ENCODE results near the gene PRDM8.

DNA sequence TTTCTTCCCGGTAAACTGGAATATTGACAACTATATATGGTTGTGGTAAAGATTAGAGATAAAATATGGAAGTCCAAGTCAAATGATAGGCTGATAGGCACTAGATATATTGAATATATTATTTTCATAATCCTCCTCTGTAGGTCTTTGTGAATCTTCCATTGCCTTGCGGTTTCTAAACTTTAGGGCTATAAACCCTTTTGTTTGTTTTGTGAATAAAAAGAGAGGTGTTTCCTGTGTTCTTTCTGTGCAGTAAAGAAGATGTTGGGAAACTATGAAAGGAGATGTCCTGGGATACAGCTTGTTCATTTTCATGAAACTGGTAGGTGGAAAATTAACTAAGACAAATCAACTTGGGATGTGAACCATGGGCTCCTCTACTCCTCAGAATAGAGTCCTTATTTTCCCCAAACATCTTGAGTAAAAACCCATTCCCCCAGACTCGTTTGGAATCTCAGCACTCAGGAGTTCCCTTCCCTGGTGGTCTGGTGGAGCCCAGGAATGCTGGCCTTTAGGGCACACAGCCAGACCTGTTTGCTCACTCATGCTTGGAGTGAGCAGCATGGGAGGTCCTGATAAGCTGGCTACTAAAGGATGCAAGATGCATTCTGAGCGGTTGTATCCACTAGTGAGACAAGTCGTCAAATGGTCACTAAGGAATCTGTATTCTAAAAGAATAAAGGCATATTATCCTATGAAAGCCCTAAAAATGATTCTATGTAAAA lies 22.2 kb downstream of the PRDM8 start:
- TF ChIP-seq, protein P1, sequence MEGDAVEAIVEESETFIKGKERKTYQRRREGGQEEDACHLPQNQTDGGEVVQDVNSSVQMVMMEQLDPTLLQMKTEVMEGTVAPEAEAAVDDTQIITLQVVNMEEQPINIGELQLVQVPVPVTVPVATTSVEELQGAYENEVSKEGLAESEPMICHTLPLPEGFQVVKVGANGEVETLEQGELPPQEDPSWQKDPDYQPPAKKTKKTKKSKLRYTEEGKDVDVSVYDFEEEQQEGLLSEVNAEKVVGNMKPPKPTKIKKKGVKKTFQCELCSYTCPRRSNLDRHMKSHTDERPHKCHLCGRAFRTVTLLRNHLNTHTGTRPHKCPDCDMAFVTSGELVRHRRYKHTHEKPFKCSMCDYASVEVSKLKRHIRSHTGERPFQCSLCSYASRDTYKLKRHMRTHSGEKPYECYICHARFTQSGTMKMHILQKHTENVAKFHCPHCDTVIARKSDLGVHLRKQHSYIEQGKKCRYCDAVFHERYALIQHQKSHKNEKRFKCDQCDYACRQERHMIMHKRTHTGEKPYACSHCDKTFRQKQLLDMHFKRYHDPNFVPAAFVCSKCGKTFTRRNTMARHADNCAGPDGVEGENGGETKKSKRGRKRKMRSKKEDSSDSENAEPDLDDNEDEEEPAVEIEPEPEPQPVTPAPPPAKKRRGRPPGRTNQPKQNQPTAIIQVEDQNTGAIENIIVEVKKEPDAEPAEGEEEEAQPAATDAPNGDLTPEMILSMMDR (IDR thresholded peaks at IDR 0.05), result no peak
- TF ChIP-seq HMGXB4 (CRISPR knock-in tag; IDR thresholded peaks at IDR 0.05), result no peak
